Measurements from ENCODE around the gene FOSL2.

DNA sequence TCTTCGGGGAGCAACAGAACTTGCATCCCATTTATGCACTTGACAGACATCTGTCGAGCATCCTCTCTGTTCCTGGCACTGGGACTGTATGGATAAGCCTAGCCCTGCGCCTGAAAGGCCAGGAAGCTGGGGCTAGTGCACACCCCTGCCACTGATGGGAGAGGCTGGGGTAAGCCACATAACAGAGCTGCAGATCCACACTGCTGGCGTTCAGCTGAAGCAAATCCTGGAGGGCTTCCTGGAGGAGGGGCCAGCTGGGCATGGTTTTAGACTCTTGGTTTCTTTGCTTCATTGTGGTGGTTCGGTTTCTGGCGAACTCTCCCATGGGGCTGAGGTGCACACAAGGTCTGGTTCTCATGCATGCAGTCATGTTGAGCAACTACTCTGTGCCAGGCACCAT, 45.5 kb upstream of the FOSL2 start:
- TF ChIP-seq POLR2A (IDR thresholded peaks at IDR 0.05): no peak
- TF ChIP-seq, protein P1, sequence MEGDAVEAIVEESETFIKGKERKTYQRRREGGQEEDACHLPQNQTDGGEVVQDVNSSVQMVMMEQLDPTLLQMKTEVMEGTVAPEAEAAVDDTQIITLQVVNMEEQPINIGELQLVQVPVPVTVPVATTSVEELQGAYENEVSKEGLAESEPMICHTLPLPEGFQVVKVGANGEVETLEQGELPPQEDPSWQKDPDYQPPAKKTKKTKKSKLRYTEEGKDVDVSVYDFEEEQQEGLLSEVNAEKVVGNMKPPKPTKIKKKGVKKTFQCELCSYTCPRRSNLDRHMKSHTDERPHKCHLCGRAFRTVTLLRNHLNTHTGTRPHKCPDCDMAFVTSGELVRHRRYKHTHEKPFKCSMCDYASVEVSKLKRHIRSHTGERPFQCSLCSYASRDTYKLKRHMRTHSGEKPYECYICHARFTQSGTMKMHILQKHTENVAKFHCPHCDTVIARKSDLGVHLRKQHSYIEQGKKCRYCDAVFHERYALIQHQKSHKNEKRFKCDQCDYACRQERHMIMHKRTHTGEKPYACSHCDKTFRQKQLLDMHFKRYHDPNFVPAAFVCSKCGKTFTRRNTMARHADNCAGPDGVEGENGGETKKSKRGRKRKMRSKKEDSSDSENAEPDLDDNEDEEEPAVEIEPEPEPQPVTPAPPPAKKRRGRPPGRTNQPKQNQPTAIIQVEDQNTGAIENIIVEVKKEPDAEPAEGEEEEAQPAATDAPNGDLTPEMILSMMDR (IDR thresholded peaks at IDR 0.05): no peak
